SHP77 treated with DMSO at 0.1 percent for 48 hours (cell line): ENCODE measurements around the gene JPH3.

ENCODE experiments used
- DNase-seq: peaks from one replicate; lab custom pipeline; 2025; lab: John Stamatoyannopoulos, UW

Gene JPH3

DNA sequence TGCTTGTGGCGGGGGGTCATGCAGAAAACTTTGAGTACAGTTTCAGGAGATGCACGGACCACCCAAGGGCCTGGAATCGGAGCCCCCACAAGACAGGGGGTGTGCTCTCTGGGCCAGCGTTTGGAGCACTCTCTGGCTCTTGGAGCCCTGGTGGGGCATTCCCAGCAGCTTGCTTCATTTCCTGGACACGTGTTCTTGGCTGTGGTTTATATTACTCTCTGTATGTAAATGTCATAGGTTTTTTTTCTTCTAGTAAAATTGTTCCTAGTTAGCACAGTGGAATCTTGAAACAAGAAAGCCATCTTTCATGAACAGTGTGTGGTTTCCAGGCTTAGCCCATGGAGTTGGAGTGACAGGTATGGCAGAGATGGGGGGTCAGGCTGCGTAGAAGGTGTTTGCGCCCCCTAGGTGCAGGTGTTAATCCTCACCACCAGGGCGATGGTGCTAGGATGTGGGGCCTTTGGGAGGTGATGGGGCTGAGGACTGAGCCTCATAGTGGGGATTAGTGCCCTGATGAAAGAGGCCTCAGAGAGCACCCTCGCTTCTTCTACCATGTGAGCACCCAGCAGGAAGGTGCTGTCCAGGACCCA, 79.8 kb downstream of the JPH3 start:
- no peak for DNase-seq

DNA sequence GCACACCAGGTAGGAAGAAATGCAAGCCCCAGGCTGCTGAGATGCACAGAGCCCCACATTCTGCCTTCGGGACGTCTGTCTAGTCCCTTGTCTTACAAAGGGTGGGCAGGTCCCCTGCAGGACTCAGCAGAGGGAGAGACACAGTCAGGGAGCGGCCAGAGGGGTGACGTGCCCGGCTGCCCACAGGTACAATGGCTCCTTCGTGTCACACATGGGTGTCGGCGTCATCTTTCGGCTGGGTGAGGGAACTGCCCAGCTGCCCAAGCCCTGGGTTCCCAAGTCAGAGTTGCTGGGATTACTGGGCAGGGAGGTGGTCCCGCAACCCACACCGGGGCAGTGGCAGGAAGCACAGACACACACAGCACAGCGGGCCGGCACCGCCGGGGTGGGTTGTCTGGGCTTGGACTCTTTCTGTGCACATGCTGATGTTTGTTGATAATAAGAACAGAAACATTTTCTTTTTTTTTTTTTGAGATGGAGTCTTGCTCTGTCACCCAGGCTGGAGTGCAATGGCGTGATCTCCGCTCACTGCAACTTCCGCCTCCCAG, 80.6 kb downstream of the JPH3 start:
- no peak for DNase-seq

DNA sequence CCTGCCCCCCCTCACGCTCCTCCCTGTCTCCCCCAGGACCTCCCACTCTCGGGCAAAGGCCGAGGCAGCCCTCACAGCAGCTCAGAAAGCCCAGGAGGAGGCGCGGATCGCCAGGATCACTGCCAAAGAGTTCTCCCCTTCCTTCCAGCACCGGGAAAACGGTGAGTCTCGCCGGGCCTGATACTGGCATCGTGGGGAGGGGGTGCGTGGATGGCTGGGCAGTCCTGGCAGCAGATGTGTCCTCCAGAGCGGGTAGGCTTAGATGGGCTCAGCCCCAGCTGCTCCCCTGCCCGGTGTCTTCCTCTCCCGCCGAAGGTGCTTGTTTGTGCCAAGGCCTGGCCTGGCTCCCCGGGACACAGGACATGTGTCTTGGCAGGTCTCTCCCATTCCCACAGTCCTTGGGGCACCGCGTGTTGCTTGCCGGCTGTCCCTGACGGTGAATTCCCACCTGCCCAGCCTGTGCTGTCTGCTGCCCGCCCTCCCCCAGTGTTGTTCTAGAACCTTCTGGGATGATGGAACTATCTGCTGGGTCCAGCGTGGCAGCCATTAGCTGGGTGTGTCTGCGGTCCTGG, 81.9 kb downstream of the JPH3 start:
- no peak for DNase-seq

DNA sequence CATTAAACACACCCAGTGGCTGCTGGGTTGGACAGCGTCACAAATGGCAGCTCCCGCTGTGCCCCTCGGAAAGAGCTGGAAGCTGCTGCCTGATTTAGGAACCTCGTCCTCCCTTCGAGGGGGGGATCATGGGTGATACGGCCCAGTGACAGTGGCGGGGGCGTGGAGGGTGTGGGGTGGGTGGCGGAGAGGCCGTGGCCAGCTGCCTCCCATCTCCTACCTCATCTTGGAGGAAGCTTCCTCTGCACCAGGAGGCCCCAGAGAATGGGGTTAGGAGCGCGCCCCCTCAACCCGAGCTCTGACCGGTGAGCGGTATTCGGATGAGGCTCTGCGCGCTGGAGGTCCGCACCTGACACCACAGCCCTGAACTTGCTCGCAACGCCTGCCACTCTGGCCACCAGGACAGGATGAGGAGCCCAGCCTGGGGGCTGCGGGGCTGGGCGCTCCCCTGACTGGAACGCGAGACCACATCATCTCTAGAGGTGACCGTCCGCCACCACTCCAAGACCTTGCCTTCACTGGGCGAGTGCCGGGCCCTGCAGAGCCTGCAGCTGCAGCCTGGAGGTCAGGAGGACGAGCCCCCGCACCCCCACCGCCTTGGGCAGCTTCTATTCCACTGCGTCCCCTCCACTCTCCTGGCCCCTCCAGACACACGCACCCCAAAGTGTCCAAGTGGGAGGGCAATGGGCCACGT, 82.5 kb downstream of the JPH3 start:
- no peak for DNase-seq

DNA sequence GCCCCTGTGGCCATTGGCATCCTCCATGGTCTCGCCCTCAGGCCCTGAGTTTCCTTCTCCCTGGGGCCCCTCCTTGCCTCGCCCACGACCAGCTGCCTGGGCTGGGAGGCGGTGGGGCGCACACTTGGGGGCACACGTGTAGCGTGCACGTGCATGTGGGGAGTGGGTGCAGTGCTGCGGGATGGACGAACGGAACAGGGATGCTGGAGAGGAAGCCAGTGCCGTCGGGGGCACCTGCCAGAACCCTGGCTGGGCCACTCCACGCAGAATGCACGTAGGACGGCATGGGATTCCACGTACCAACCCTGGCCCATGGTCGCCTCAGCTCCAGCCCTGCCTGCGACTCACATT, 83.1 kb downstream of the JPH3 start:
- DNase-seq = no peak

DNA sequence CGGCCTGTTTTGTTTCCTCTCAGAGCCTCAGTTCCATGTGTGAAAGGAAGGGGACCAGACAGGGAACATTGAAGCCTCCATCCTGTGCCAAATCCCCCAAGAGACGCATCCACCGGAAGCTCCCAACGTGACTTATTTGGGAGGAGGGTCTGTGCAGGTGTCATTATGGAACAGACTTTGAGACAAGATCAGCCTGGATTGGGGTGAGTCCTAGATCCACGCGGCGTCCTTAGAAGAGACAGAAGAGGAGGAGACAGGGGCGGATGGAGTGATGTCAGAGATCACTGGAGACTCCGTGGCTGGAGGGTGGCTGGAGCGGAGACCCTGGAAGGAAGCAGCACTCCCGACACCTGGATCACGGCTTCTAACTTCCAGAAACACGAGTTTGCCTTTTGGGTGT, 83.5 kb downstream of the JPH3 start:
- DNase-seq = no peak

DNA sequence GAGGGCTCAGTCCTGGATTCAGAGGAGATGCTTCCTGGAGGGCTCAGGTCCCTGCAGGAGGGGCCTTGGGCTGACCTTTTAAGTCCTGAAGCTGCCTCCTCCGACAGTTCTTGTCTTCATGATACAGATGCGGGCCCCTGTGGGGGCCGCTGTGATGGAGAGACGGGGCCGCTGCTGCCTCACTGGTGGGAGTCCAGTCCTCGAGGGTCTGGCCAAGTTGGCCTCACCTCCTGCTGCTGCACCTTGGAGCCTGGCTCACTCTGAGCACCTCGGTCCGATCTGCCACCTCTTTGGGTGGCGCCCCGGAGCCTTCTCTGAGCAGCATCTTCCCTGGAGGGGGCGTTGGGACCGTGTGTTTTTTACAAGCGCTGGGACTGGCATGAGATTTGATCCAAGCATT, 84.4 kb downstream of the JPH3 start:
- DNase-seq = no peak

DNA sequence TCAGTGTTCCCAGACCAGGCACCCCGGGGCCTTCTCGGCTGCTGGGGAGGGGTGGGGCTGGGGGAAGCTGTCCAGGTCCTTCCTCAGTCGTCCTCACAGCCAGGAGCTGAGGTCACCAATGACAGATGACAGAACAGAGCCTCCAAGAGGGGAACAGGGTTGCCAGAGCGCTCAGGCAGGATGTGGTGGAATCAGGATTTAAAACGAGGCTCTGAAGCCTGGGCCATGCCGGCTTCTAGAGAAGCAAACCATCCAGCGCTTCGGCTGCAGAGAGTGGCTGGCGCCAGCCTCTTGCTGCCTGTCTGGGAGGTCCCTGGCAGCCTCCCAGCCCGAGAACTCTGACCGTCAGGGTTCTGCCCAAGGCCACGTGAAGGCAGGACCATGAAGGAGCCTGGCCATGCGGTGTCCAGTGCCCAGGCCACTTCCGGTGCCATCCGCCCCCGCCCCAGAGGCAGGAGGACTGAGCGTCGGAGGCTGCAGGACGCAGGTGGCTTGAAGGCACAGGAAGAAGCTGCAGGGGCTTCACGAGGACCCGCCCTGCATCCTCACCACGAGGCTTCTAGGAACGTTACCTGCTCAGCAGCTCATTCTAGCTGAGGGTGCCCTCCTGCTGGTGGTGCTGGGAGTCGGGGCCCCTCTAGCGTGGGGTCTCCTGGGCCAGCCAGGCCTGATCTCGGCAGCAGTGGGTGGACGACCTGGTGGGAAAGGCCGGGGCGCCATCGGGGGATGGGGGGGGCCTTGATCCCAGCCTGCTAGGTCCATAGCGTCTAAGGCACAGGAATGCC, 85.0 kb downstream of the JPH3 start:
- no peak for DNase-seq

DNA sequence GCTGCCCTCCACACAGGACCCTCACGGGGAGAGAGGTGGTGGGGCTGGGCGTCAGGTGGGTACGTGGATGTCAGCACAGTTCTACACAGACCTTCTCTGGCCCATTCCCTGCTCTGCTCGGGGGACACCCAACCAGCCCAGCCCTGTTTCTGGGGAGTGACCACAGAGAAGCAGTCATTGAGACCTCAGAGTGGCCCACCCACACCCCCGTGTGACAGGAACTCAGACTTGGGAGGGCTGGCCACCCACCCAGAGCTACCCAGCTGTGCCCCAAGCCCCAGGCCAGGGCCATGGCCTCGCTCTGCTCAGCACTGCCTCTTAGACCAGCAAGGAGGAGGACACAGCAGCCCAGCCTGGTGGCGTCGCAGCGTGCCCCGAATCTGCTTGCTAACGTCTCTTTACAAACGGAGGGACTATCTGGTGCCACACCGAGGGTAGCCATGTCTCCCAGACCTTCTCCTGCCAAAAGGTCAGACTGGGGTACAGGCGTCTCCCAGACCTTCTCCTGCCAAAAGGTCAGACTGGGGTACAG, 85.8 kb downstream of the JPH3 start:
- DNase-seq = no peak

DNA sequence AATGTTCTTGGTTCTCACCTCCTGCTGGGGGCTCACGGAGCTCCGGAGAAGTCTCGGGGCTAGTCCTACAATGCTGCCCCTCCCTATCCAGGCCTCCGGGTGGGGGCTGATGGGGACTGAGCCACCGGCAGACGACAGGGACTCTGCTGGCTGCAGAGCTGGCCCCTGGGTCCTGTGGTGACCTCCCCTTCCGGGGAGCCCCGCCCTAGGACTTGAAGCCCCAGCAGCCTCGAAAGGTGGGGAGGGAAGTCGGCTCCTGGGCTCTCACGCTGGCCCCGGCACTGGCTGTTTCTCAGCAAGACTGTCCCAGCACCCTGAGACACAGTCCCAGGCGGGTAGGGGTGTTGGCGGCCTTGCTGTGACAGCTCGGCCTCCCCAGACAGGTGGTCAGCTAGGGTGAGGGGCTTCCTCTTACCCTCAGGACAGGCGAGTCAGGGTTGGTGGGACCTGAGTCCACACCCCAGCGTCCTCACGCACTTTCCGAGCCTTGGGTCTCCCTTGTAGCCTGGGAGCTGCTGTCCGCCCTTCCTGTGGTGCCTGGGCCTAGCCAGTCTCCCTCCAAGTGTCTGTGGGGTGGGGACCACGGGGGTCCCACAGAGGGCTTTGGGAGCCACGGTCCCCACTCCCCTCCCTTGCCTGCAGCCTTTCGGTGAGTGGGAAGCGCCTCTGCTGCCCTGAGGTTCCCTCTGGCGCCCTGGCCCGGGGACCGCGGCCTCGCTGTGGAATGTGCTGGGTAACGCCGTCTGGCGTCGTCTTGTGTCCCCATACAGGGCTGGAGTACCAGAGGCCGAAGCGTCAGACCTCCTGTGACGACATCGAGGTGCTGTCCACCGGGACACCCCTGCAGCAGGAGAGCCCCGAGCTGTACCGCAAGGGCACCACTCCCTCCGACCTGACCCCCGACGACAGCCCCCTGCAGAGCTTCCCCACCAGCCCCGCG, 86.8 kb downstream of the JPH3 start:
- no peak for DNase-seq

DNA sequence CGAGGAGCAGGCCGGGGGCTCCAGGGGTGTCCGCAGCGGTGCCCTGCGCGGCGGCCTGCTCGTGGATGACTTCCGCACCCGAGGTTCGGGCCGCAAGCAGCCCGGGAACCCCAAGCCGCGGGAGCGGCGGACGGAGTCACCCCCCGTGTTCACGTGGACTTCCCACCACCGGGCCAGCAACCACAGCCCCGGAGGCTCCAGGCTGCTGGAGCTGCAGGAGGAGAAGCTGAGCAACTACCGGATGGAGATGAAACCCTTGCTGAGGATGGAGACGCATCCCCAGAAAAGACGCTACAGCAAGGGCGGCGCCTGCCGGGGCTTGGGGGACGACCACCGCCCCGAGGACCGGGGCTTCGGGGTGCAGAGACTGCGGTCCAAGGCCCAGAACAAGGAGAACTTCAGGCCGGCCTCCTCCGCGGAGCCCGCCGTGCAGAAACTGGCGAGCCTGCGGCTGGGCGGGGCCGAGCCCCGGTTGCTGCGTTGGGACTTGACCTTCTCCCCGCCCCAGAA, 87.7 kb downstream of the JPH3 start:
- no peak for DNase-seq

DNA sequence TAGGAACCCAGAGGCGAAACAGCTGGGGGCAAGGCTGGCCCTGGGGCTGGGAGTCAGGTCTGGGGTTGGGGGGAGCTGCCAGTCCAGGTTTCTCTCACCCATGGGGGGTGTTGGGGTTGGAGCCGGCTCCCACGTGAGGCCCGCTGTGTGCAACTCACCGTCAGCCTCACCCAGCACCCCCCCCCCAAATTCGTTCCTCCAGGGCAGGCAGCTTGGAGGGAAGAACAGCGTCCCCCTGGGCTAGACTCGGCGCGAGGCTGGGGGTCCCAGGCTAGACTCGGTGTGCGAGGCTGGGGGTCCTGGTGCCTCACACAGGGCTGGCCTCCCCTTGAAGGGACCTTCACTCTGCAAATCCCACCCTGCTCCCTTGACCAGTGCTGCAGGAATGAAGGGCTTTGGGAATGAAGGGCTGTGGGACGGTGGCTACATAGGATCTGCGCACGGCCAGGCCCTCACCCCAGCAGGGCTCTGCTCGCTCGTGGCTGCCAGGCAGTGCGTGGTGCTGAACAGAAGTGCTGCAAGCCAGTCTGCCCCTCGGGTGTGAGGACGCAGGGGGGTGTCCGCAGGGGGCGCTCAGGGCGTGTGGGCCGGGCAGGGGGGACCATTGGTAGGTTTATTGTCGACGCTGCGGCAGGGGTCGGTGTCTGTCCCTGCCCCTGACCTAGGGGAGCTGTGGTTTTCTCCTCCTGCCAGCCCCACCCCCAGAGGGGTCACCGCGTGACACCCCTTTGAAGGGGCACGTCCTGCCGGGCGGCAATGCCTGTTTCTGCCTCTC, 88.8 kb downstream of the JPH3 start:
- DNase-seq = no peak

DNA sequence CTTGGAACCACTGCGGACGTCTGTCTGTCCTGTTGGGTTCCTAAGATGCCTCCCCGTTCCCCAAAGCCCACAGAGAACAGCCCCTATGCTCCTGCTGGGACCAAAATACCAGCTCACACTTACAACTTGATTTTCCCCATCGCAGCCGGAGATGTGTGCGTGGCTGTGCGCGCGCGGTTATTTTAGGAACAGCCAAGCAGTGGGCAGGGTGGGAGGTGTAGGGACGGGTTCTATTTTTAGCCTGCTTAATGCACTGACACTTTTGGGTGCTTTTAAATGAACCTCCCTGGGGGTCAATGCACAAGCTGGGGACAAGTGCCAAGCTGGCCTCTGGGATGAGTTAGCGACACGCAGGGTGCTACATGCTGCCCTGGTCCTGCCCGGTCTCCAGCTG, 89.4 kb downstream of the JPH3 start:
- DNase-seq = no peak

DNA sequence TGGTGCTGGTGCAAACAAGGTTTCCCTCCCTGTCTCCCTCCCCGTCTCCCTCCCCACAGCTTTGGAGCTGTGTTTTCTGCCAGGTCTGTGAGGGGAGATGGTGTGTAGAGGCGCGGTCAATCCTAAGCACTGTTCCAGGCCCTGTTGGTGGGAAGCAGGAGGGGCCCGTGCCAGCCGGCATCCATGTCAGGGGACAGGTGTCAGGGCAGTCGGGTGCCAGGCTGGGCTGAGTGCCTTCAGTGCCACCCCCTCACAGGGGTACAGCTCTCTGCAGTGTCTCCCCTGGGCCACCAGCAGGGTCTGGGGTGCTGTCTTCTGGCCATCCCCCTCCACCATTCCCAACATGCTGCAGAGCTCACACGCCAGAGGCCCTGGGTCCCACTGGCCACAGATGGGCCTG, 89.9 kb downstream of the JPH3 start:
- DNase-seq = no peak

DNA sequence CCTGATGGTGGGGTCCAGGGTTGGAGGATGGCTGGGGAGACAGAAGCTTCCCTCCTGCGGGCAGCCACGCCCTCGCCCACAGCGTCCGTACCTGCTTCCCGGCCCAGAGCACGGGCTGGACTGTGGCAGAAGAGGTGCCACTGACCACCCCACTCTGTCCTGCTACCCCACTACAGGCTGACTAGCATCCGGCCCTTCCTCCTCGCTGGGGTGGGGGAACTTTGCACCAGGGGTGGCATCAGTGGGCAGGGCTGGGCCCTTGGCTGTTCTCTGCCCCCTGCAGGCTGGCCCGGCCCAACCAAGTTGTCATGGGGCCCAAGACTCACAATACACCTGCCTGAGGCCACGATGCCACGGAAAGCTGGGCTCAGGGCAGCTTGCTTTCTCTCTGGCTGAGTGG, 90.4 kb downstream of the JPH3 start:
- no peak for DNase-seq

DNA sequence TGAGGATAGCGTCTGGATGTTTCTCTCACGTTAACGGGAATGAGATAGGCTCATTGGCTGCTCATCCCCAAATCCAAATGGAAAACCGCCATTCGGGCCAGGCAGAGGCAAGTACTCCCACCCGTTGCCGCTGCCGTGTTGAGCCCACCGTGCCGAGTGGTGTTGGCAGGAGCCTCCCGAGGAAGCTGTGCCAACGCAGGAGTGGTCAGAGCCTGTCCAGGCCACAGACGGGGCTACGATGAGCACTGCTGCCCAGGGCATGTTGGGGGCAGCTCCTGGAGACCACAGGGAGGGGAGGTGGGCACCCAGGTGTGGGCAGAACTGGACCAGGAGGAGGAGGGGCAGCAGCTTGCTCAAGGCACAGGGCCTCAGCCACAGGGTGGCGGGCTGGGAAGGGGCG, 91.5 kb downstream of the JPH3 start:
- no peak for DNase-seq

DNA sequence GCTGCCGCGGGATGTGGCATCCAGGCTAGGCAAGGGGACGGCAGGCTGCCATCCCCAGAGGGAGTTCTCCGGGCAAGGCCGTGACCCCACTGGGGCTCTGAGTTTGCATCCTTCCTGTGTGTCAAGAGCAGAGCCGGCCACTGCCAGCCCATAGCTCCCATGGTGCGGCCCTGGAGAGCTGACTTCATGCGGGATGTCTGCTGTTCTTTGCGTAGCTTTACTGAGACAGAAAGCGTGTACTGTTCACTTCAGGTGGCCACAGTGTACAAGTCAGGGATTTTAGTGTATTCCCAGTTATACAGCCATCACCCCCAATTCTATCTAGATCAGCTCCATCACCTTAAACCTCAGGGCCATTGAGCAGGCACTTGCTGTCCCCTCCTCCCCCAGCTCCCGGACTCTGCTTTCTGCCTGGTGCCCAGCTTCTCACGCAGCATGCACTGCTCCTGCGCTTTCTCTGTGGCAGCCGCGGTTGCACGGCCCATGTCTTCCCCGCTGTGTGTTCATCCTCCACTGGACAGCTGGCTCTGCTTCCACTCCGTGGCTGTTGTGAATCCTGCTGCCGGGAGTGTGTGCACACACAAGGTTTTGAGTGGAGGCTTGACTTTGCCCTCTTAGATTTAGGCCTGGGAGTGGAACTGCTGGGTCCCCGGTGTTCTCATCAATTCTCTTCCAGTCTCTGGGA, 92.3 kb downstream of the JPH3 start:
- DNase-seq = no peak

DNA sequence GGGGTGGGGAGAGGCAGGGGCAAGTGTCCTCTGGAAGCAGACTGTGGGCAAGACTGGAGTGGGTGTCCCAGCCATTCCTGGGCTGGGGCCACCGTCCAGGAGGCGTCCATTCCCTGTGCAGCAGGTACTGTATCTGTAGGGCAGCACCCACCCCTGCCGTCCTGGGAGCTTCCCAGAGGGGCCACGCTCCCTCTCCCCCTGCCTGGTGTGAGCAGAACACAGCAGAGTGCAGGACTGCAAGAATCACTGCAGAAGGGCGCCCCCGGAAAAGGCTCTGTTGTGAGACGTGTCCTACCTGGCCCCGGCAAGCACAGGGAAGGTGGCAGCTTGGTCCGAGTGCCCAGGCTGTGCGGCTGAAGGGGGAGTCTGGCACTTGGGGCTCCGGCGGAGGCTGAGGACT, 93.2 kb downstream of the JPH3 start:
- DNase-seq = no peak

DNA sequence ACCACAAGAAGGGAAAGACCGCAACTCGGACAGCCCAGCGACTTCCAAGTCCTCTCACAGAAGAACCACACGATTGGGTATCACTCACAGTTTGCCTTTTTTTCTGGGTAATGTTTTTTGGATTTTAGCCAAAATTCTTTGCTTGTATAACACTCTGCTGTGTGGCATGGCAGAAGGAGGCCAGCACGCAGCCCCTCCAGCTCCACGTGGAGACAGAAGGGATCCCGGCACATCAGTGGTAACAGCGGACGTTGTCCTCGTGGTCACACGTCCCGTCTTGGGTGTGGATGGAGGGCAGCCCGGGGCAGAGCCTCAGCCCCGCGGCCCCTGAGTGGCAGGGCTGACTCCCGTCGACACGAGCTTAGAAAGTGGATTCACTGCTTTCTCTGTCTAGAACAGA, 94.4 kb downstream of the JPH3 start:
- no peak for DNase-seq

DNA sequence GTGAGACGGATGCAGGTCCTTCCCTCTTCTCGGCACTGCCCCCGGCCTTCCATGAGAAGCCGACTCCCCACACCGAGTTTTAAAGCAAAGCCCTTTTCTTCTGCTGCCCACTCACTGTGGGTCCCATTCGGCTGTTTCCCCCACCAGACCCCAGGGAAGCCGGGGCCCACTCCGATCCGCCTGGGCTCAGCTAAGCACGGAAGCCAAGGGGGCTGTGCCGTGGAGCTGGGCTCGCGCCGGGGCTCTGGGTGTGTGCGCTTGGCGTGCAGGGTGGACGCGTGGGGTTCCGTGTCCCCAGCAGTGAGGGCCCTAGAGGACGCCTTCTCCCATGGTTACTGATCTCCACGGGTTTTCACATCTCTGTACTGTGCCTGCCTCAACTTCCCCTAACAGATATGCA, 94.9 kb downstream of the JPH3 start:
- no peak for DNase-seq
